Esophagus squamous epithelium (tissue), 5 donors: ENCODE results near the gene PADI4. TPM values are rescaled to one million over a fixed set of nuclear protein-coding genes. Genes with fewer than 3 reads are reported as not detected.

Experiments used
- DNase-seq: peaks from one replicate; lab custom pipeline; 2025; lab: John Stamatoyannopoulos, UW
- H3K27ac ChIP-seq, 4 donors: fragments of 200-600 bp; sonication (generic); one replicate each; pipeline ENCODE4 v1.5.1; 2016 to 2019; ENCODE audit warnings: mild to moderate bottlenecking in 1 of 4
- H3K27me3 ChIP-seq, 4 donors: fragments of 200-600 bp; sonication (generic); 1 replicate in 3 of 4; 2 replicates in 1 of 4; pipeline versions ENCODE4 v1.5.1 to v1.6.0; 2017 to 2021; ENCODE audit warnings: antibody characterized with exemption in 1 of 4
- H3K36me3 ChIP-seq, 3 donors: fragments of 200-600 bp; sonication (generic); one replicate each; pipeline ENCODE4 v1.5.1; 2016 to 2019
- H3K4me1 ChIP-seq, 3 donors: fragments of 200-600 bp; sonication (generic); one replicate each; pipeline ENCODE4 v1.5.1; 2017 to 2019
- H3K4me3 ChIP-seq, 4 donors: fragments of 200-600 bp; sonication (generic); 1 replicate in 3 of 4; 2 replicates in 1 of 4; pipeline ENCODE4 v1.5.1; 2016 to 2019; ENCODE audit warnings: mild to moderate bottlenecking in 2 of 4, moderate library complexity in 1 of 4
- H3K9me3 ChIP-seq, 3 donors: fragments of 200-600 bp; sonication (generic); one replicate each; pipeline ENCODE4 v1.5.1; 2016 to 2019
- CTCF ChIP-seq, 6 experiments: fragments of 450-650 bp in 4 of 6; fragments of 200-600 bp in 2 of 6; sonication (generic) in 2 of 6; IDR thresholded peaks; one replicate each; pipeline ENCODE4 v1.5.1; 2016 to 2019; ENCODE audit warnings: antibody characterized with exemption in 6 of 6, mild to moderate bottlenecking in 4 of 6, moderate library complexity in 4 of 6
- POLR2A ChIP-seq, 4 donors: fragments of 450-650 bp; IDR thresholded peaks; one replicate each; pipeline ENCODE4 v1.6.1; 2017; ENCODE audit warnings: antibody characterized with exemption in 4 of 4, mild to moderate bottlenecking in 4 of 4, moderate library complexity in 3 of 4
- WGBS, 2 donors: methylation state at CpG; one replicate each; pipeline ENCODE4 v1.1.5; 2018; 5-methylcytosine and 5-hydroxymethylcytosine counted together
- intact Hi-C: fragments of 100-400 bp; cut with DNase I; formaldehyde crosslinking; loops from one replicate; pipeline ENCODE4 v1.15.0; 2022
- total RNA-seq, 4 donors: library from RNA; depleted of rRNA; stranded (reverse); fragments of >200 nt; gene quantifications; one replicate each; pipeline ENCODE4 v1.1.0, GENCODE V29; 2016
- donor health status: DM: yes; HTN: yes; CAD: no.

PADI4 gene
- total RNA-seq, 4 donors from 2014 or later: not detected

GRCh38 chr1:17307329-17307728 lies 668 bp upstream of the PADI4 start:
- H3K27ac ChIP-seq: no peak overlapping the region
- TF ChIP-seq POLR2A (IDR thresholded peaks at IDR 0.05): no peak
- no peak for TF ChIP-seq CTCF (IDR thresholded peaks at IDR 0.05)

GRCh38 chr1:17308593-17308992 lies 596 bp downstream of the PADI4 start:
- intact Hi-C loops: no loop called here
- no peaks in the 10 kb centered on the region for H3K9me3 ChIP-seq
- no peaks in the 10 kb centered on the region for H3K36me3 ChIP-seq
- no peak overlapping the region for H3K4me3 ChIP-seq
- DNase-seq: no peak
- peaks cover 0 to 66% (median 0%) of the 10 kb centered on the region in 4 donors for H3K27me3 ChIP-seq
- TF ChIP-seq POLR2A (IDR thresholded peaks at IDR 0.05): no peak
- no peak for TF ChIP-seq CTCF (IDR thresholded peaks at IDR 0.05)
- no peak overlapping the region for H3K27ac ChIP-seq
- H3K4me1 ChIP-seq: peaks cover 4 to 36% (median 19%) of the 10 kb centered on the region in 3 donors
- 40 to 52% methylated on average over 2 to 4 of the region's 6 CpGs for WGBS, 2 donors

More at GRCh38 chr1:17307329-17307728, 668 bp upstream of the PADI4 start:
- intact Hi-C loops: no loop called here
- H3K4me1 ChIP-seq: peaks cover 4 to 48% (median 21%) of the 10 kb centered on the region in 3 donors
- no peak overlapping the region for H3K4me3 ChIP-seq
- H3K27me3 ChIP-seq: peaks cover 0 to 56% (median 0%) of the 10 kb centered on the region in 4 donors
- whole genome bisulfite sequencing, 2 donors: 83 to 90% methylated on average over 5 to 6 of the region's 6 CpGs
- peaks cover 0 to 6% (median 0%) of the 10 kb centered on the region in 3 donors for H3K9me3 ChIP-seq
- H3K36me3 ChIP-seq: no peaks in the 10 kb centered on the region
- DNase-seq: no peak

DNA sequence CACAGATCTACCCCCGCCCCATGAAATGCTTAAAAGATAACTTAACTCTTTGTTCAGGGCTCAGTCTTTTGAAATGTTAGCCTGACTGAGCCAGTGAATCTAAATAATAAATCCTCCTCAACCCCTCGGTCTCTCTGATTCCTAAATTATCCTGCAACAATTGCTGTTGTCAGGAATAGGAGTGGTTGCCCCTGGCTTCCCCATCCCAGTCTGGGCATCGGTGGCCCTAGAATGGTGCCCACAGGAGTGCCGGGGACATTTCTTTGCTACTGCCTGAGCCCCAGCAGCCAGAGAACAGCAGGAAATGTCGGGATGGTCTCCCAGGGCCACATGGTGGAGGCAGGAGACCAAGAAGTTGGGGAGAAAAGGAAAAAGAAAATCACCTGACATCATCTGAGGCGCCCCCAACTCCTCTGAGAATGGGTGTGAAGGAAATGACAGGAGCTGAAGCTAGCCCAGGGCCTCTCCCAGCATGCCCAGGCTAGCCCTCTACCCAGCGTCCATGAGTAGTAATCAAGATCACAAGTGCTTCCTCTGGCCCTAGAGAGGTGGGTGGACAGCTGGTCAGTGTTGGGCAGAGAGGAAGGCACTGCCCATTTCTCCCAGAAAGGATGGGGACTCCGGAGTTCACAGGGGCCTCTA lies 1.6 kb downstream of the PADI4 start:
- WGBS, 2 donors: 49 to 57% methylated on average over 5 to 7 of the region's 8 CpGs
- Histone ChIP-seq H3K36me3 (no peaks in the 10 kb centered on the region), H3K9me3 (no peaks in the 10 kb centered on the region), H3K27ac (no peak overlapping the region), H3K27me3 (peaks cover 0 to 76% (median 0%) of the 10 kb centered on the region in 4 donors), H3K4me1 (peaks cover 4 to 27% (median 10%) of the 10 kb centered on the region in 3 donors), H3K4me3 (no peak overlapping the region)
- intact Hi-C loops: no loop called here
- TF ChIP-seq CTCF (IDR thresholded peaks at IDR 0.05) (no peak), POLR2A (IDR thresholded peaks at IDR 0.05) (no peak)
- DNase-seq: no peak

DNA sequence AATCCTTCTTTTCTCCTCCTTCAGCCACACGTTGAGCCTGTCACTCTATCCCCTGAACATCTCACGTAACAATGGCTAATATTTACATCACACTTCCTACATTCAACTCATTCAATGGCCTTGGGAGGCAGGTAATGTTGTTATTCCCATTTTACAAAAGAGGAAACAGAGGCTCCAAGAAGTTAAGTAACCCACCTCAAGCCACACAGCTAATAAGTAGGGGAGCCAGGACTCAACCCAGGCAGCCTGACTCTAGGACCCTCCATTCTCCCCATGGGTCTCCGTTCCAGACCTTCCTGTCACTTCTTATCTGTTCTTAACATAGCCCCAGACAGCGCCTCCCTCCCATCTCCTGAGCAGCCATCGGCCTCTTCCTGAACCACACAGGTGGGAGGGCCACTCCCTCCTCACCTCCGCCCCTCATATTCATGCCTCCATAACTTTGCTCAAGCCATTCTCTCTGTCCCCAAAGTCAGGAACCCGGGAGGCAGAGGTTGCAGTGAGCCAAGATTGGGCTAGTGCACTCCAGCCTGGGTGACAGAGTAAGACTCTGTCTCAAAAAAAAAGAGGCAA lies 2.2 kb downstream of the PADI4 start:
- no peak for DNase-seq

More for the DNA sequence above, 2.2 kb downstream of the PADI4 start:
- 57 to 66% methylated on average over 5 to 6 of the region's 7 CpGs for WGBS, 2 donors
- H3K9me3 ChIP-seq: no peaks in the 10 kb centered on the region
- intact Hi-C loops: no loop called here
- peaks cover 0 to 81% (median 0%) of the 10 kb centered on the region in 4 donors for H3K27me3 ChIP-seq
- H3K36me3 ChIP-seq: no peaks in the 10 kb centered on the region
- TF ChIP-seq POLR2A (IDR thresholded peaks at IDR 0.05): no peak
- TF ChIP-seq CTCF (IDR thresholded peaks at IDR 0.05): no peak
- H3K27ac ChIP-seq: no peak overlapping the region
- no peak overlapping the region for H3K4me3 ChIP-seq
- peaks cover 0 to 20% (median 4%) of the 10 kb centered on the region in 3 donors for H3K4me1 ChIP-seq
